GM23338 (cell line): ENCODE measurements around the gene NCKAP5.

Experiments used
- CREB1 ChIP-seq: fragments of 250-450 bp; sonication (Bioruptor Pico); IDR thresholded peaks from 2 replicates; pipeline ENCODE4 v1.5.0; 2020; ENCODE audit warnings: low read depth, mild to moderate bottlenecking, moderate library complexity
- EZH2 ChIP-seq: fragments of 200-600 bp; sonication (generic); IDR thresholded peaks from one replicate; pipeline ENCODE4 v1.8.0; 2017; ENCODE audit warnings: antibody characterized with exemption, mild to moderate bottlenecking, low read depth; ENCODE audit not compliant: unreplicated experiment
- EZH2phosphoT487 ChIP-seq: fragments of 200-600 bp; sonication (generic); IDR thresholded peaks from one replicate; pipeline ENCODE4 v1.8.1; 2018; ENCODE audit warnings: antibody characterized with exemption; ENCODE audit not compliant: unreplicated experiment
- JUNB ChIP-seq: IDR thresholded peaks from one replicate; pipeline ENCODE4 v1.6.1; 2016; ENCODE audit warnings: antibody characterized with exemption; ENCODE audit not compliant: unreplicated experiment
- NANOG ChIP-seq: IDR thresholded peaks from 2 replicates; pipeline ENCODE4 v1.6.1; 2016; ENCODE audit warnings: antibody characterized with exemption, borderline replicate concordance
- POLR2AphosphoS5 ChIP-seq: IDR thresholded peaks from 2 replicates; pipeline ENCODE4 v1.6.1; 2016; ENCODE audit warnings: antibody characterized with exemption, low read depth
- STAT1 ChIP-seq: IDR thresholded peaks from one replicate; pipeline ENCODE4 v1.6.1; 2016; ENCODE audit warnings: antibody characterized with exemption; ENCODE audit not compliant: unreplicated experiment
- ZNF114 ChIP-seq: fragments of 250-450 bp; sonication (Bioruptor Pico); IDR thresholded peaks from 2 replicates; pipeline ENCODE4 v1.5.0; 2020; ENCODE audit warnings: mild to moderate bottlenecking, moderate library complexity
- ZNF331 ChIP-seq: fragments of 250-450 bp; sonication (Bioruptor Pico); IDR thresholded peaks from 2 replicates; pipeline ENCODE4 v1.5.0; 2020; ENCODE audit warnings: low read depth, mild to moderate bottlenecking, moderate library complexity
- TF ChIP-seq, protein P1 (sequence below): IDR thresholded peaks from one replicate; pipeline ENCODE4 v1.6.1; 2018; ENCODE audit warnings: antibody characterized with exemption; ENCODE audit not compliant: unreplicated experiment
- TF ChIP-seq, protein P2 (sequence below), 2 experiments: fragments of 200-600 bp in 1 of 2; sonication (generic) in 1 of 2; conservative IDR thresholded peaks; 2 replicates each; pipeline versions ENCODE4 v1.5.1 to v1.6.1; 2016 to 2017; ENCODE audit warnings: antibody characterized with exemption in 2 of 2, low read depth in 2 of 2, mild to moderate bottlenecking in 2 of 2, moderate library complexity in 1 of 2
- TF ChIP-seq, protein P3 (sequence below): IDR thresholded peaks from 2 replicates; pipeline ENCODE4 v1.6.1; 2016; ENCODE audit warnings: antibody characterized with exemption

DNA sequence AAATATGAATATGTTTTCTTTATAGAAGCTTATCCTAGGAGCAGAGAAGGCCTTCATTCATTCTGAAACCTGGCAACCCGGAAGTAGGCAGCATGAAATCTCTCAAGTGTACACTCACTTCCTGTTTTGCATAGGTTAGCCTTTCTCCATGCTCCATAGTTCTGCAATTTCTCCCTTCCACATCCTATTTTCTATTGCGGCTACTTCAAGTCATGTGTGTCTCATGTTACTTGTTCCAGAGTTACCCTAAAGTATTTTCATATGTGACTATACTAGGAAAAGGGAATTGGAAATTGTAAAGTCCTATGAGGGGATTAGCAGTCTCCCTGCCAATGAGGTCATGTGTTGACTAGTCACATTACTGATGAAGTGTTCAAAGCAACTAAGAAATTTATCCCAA, 320.6 kb downstream of the NCKAP5 start:
- TF ChIP-seq, protein P1, sequence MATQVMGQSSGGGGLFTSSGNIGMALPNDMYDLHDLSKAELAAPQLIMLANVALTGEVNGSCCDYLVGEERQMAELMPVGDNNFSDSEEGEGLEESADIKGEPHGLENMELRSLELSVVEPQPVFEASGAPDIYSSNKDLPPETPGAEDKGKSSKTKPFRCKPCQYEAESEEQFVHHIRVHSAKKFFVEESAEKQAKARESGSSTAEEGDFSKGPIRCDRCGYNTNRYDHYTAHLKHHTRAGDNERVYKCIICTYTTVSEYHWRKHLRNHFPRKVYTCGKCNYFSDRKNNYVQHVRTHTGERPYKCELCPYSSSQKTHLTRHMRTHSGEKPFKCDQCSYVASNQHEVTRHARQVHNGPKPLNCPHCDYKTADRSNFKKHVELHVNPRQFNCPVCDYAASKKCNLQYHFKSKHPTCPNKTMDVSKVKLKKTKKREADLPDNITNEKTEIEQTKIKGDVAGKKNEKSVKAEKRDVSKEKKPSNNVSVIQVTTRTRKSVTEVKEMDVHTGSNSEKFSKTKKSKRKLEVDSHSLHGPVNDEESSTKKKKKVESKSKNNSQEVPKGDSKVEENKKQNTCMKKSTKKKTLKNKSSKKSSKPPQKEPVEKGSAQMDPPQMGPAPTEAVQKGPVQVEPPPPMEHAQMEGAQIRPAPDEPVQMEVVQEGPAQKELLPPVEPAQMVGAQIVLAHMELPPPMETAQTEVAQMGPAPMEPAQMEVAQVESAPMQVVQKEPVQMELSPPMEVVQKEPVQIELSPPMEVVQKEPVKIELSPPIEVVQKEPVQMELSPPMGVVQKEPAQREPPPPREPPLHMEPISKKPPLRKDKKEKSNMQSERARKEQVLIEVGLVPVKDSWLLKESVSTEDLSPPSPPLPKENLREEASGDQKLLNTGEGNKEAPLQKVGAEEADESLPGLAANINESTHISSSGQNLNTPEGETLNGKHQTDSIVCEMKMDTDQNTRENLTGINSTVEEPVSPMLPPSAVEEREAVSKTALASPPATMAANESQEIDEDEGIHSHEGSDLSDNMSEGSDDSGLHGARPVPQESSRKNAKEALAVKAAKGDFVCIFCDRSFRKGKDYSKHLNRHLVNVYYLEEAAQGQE = no peak
- TF ChIP-seq, protein P2, sequence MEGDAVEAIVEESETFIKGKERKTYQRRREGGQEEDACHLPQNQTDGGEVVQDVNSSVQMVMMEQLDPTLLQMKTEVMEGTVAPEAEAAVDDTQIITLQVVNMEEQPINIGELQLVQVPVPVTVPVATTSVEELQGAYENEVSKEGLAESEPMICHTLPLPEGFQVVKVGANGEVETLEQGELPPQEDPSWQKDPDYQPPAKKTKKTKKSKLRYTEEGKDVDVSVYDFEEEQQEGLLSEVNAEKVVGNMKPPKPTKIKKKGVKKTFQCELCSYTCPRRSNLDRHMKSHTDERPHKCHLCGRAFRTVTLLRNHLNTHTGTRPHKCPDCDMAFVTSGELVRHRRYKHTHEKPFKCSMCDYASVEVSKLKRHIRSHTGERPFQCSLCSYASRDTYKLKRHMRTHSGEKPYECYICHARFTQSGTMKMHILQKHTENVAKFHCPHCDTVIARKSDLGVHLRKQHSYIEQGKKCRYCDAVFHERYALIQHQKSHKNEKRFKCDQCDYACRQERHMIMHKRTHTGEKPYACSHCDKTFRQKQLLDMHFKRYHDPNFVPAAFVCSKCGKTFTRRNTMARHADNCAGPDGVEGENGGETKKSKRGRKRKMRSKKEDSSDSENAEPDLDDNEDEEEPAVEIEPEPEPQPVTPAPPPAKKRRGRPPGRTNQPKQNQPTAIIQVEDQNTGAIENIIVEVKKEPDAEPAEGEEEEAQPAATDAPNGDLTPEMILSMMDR (conservative IDR thresholded peaks at IDR 0.05; ENCODE audit: low read depth in 2 of 2) = no peak
- TF ChIP-seq POLR2AphosphoS5 (no peak), EZH2phosphoT487 (no peak), EZH2 (no peak), STAT1 (no peak), CREB1 (CRISPR knock-in tag) (no peak), ZNF331 (CRISPR knock-in tag) (no peak), NANOG (no peak), ZNF114 (CRISPR knock-in tag) (no peak), JUNB (no peak)
- TF ChIP-seq, protein P3, sequence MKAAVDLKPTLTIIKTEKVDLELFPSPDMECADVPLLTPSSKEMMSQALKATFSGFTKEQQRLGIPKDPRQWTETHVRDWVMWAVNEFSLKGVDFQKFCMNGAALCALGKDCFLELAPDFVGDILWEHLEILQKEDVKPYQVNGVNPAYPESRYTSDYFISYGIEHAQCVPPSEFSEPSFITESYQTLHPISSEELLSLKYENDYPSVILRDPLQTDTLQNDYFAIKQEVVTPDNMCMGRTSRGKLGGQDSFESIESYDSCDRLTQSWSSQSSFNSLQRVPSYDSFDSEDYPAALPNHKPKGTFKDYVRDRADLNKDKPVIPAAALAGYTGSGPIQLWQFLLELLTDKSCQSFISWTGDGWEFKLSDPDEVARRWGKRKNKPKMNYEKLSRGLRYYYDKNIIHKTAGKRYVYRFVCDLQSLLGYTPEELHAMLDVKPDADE = no peak
